HUES64 (cell line): Measurements from ENCODE around the gene COMMD6.
A peak's percentile ranks its signal among the peaks of the same experiment; 100 is the strongest.
"Not testable (repeated sequence)": the region's sequence is repeated elsewhere in the genome, so short reads cannot be mapped to it uniquely, and the experiment has no call there.

Experiments
- H3K27ac ChIP-seq: 2 replicates; pipeline ENCODE4 v1.7.0; 2013; ENCODE audit warnings: low read depth, low read length, inconsistent platforms
- H3K27me3 ChIP-seq: 2 replicates; pipeline ENCODE4 v1.6.1; 2013; ENCODE audit warnings: mild to moderate bottlenecking, low read length; ENCODE audit not compliant: insufficient read depth
- H3K36me3 ChIP-seq: 2 replicates; pipeline ENCODE4 v1.6.1; 2013; ENCODE audit warnings: mild to moderate bottlenecking, low read length; ENCODE audit not compliant: insufficient read depth
- H3K4me1 ChIP-seq: 2 replicates; pipeline ENCODE4 v1.6.1; 2013; ENCODE audit warnings: mild to moderate bottlenecking, low read length, moderate library complexity; ENCODE audit not compliant: insufficient read depth
- H3K4me3 ChIP-seq: 2 replicates; pipeline ENCODE4 v1.5.1; 2013; ENCODE audit warnings: mild to moderate bottlenecking, low read length, moderate library complexity
- H3K9ac ChIP-seq: 2 replicates; pipeline ENCODE4 v1.6.1; 2013; ENCODE audit warnings: mild to moderate bottlenecking, low read depth, low read length
- H3K9me3 ChIP-seq: 2 replicates; pipeline ENCODE4 v1.6.1; 2013; ENCODE audit warnings: low read depth, low read length; ENCODE audit not compliant: insufficient read depth
- WGBS: fragments of 150-250, 120-280 bp; methylation state at CpG from one replicate; pipeline ENCODE4 v1.1.7; 2013; ENCODE audit warnings: missing lambda C conversion rate; 5-methylcytosine and 5-hydroxymethylcytosine counted together

COMMD6 gene

DNA sequence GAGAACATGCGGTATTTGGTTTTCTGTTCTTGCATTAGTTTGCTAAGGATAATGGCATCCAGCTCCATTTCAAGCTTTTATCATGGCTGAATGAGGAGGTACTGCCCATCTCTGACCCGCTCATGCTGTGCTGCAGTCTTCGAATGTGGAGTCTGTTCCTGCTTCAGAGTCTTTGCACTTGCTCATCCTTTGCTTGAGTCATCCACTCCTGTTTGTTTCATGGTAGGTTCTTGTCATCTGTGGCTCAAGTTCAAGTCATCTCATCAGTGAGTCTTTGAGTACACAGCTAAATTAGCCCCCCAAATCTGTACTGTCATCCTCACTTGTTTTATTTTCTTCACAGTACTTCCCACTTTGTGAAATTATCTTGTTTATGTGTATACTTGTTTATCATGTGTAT, 17.3 kb upstream of the COMMD6 start:
- H3K9me3 ChIP-seq = no peaks in the 10 kb centered on the region
- H3K4me3 ChIP-seq = no peak overlapping the region
- no peak overlapping the region for H3K27ac ChIP-seq
- H3K4me1 ChIP-seq = no peaks in the 10 kb centered on the region
- over 99% methylated on average over 3 of the region's 3 CpGs for WGBS
- no peaks in the 10 kb centered on the region for H3K27me3 ChIP-seq
- peaks cover 23% of the 10 kb centered on the region for H3K36me3 ChIP-seq
- H3K9ac ChIP-seq = no peak overlapping the region

GRCh38 chr13:75554464-75554863, 16.8 kb upstream of the COMMD6 start:
- Histone ChIP-seq H3K9me3 (no peaks in the 10 kb centered on the region), H3K4me1 (no peaks in the 10 kb centered on the region), H3K27me3 (no peaks in the 10 kb centered on the region), H3K9ac (no peak overlapping the region), H3K36me3 (peaks cover 23% of the 10 kb centered on the region), H3K4me3 (no peak overlapping the region), H3K27ac (no peak overlapping the region)
- 96% methylated on average over 1 of the region's 1 CpG for WGBS

DNA sequence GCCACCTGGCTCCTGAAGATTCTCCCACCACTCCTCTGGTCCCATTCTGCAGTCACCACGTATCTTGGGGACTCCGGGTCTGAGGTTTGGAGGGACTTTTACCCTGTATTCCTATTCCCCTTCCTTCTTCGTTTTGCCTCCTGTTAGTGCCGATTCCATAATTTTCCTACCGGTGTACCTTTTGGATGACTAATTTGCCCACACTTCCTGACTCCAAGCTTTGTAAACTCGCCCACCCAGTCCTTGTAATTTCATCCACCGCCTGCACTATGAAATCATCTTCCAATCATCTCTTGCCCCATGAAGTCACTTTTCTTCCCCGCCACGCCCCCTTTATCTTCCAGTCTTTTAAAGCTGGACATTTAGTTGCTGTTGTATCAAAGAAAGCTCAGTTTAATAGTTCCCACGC, 12.5 kb upstream of the COMMD6 start:
- H3K9me3 ChIP-seq = no peaks in the 10 kb centered on the region
- H3K27ac ChIP-seq = no peak overlapping the region
- H3K4me3 ChIP-seq = peak overlapping the region; percentile 97
- H3K9ac ChIP-seq = peak overlapping the region; percentile 99
- H3K36me3 ChIP-seq = peaks cover 17% of the 10 kb centered on the region
- 0 out of 2 replicates have a peak, but pooled peaks cover 3% of the 10 kb centered on the region for H3K27me3 ChIP-seq
- 5% methylated on average over 10 of the region's 10 CpGs for WGBS
- H3K4me1 ChIP-seq = peaks cover 6% of the 10 kb centered on the region; the same call in 1 of the 2 replicates

DNA sequence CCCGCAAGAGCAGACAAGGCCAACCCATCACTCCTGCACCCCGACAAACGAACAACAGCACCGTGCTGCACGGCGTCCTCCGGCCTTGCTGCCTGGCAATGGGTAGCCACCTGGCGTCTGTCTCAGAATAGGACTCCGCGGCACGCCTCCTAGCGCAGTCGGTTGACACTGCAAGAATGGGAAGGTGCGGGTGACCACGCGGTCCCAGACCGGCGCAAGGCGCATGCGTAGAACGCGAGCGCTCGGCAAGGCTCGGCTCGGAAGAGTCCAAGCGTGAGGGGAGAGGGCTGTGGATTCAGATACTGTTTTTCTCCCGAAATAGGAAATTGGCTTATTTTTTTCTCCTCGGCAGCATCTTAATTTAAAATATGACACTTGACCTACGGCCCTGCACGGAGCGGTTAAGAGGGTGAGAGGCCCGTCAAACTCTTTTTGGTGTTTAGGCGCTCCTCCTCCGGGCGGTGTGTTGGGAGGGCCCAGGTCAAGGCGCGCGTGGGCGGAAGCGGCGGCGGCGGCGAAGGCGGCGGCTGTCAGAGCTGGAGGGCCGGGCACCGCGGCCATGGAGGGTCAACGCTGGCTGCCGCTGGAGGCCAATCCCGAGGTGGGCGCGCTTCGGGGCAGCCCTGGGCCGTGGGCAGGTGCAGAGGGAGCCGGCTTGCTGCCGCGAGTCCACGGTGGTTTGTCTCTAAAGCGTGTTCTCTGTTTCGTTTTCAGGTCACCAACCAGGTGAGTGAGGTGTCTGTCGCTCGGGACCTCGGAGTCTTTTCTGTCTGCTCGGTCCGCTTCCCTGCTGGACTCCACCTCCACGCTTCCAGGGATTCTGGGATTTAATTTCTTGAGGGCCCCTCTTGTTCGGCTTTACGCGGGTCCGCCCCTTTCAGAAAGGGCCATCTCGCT, 11.9 kb upstream of the COMMD6 start, which contains the start of gene UCHL3:
TSS of gene UCHL3 (plus strand) at position 530 of the 897 bp plus-strand sequence. CDS start at position 560, 30 bp downstream.
- Histone ChIP-seq H3K4me1 (peaks cover 6% of the 10 kb centered on the region; the same call in 1 of the 2 replicates), H3K9me3 (no peaks in the 10 kb centered on the region), H3K27ac (peak within 1 kb of the TSS; percentile 93), H3K36me3 (peaks cover 11% of the 10 kb centered on the region; the same call in 1 of the 2 replicates), H3K27me3 (0 out of 2 replicates have a peak, but pooled peaks cover 3% of the 10 kb centered on the region), H3K4me3 (peak within 1 kb of the TSS; percentile 97), H3K9ac (peak within 1 kb of the TSS; percentile 99)
- under 1% methylated on average over 74 of the region's 74 CpGs for WGBS

DNA sequence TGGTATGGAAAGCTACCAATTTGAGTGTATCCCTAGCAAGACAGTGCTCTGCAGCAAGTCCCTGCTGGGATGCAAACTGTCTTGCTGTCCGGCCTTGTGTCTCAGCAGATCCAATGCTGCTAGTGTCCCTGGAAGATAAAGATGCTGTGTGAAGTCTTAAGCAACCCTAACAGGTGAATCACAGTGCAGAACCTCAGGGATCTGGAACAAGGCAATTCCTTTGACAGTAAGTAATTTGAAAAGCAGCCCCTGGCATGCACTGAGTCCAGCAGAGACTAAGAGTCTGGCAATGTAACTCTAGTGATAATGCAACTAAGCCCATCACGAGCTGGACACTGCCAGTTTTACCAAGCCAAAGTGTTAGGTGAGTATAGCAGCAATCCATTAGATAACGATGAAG, 10.3 kb upstream of the COMMD6 start:
- Histone ChIP-seq H3K36me3 (no peaks in the 10 kb centered on the region), H3K4me1 (peaks cover 6% of the 10 kb centered on the region; the same call in 1 of the 2 replicates), H3K27ac (no peak overlapping the region), H3K9ac (no peak overlapping the region), H3K9me3 (no peaks in the 10 kb centered on the region), H3K27me3 (0 out of 2 replicates have a peak, but pooled peaks cover 3% of the 10 kb centered on the region), H3K4me3 (no peak overlapping the region)
- WGBS = 92% methylated on average over 3 of the region's 3 CpGs

DNA sequence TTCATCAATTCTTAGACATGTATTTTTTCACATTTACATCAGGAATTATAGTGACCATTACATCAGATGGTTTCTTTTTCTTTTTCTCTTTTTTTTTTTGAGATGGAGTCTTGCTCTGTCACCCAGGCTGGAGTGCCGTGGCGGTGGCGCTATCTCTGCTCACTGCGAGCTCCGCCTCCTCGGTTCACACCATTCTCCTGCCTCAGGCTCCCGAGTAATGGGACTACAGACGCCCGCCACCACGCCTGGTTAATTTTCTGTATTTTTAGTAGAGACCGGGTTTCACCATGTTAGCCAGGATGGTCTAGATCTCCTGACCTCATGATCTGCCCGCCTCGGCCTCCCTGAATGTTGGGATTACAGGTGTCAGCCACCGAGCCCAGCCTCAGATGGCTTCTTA, 7.7 kb upstream of the COMMD6 start:
- H3K9ac ChIP-seq, H3K27me3 ChIP-seq, H3K9me3 ChIP-seq, H3K36me3 ChIP-seq, H3K4me3 ChIP-seq, H3K4me1 ChIP-seq, H3K27ac ChIP-seq: not testable (repeated sequence)
- 87% methylated on average over 14 of the region's 14 CpGs for WGBS

- H3K27ac ChIP-seq = no peak overlapping the region
- 0 out of 2 replicates have a peak, but pooled peaks cover 3% of the 10 kb centered on the region for H3K27me3 ChIP-seq
- no peak overlapping the region for H3K9ac ChIP-seq
- no peaks in the 10 kb centered on the region for H3K9me3 ChIP-seq
- no peak overlapping the region for H3K4me3 ChIP-seq
- no peaks in the 10 kb centered on the region for H3K36me3 ChIP-seq
- WGBS = 90% methylated on average over 9 of the region's 10 CpGs
- H3K4me1 ChIP-seq = peaks cover 6% of the 10 kb centered on the region; the same call in 1 of the 2 replicates
These were observed 7.2 kb upstream of the COMMD6 start for GRCh38 chr13:75544681-75545330.

DNA sequence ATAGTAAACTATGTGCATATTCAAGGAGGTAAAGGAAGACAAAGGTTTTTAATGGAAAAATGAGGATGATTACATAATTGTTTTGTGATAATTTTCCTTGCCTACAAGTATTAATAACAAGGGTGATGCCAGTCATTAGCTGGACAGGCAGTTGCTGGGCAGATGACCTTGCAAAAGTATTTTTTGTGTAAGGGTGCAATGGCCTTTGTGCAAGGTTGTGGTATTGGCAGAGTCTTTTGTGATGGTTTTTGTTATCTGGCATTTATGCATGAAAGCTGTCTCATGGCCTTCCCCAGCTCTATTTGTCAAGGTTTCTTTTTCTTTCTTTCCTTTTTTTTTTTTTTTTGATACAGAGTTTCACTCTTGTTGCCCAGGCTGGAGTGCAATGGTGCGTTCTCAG, 4.3 kb upstream of the COMMD6 start:
- H3K27ac ChIP-seq = no peak overlapping the region
- no peak overlapping the region for H3K9ac ChIP-seq
- H3K4me1 ChIP-seq = peaks cover under 1% of the 10 kb centered on the region; the same call in 1 of the 2 replicates
- 96% methylated on average over 1 of the region's 1 CpG for WGBS
- no peaks in the 10 kb centered on the region for H3K27me3 ChIP-seq
- H3K9me3 ChIP-seq = peaks cover 3% of the 10 kb centered on the region; the same call in 1 of the 2 replicates
- no peak overlapping the region for H3K4me3 ChIP-seq
- no peaks in the 10 kb centered on the region for H3K36me3 ChIP-seq

DNA sequence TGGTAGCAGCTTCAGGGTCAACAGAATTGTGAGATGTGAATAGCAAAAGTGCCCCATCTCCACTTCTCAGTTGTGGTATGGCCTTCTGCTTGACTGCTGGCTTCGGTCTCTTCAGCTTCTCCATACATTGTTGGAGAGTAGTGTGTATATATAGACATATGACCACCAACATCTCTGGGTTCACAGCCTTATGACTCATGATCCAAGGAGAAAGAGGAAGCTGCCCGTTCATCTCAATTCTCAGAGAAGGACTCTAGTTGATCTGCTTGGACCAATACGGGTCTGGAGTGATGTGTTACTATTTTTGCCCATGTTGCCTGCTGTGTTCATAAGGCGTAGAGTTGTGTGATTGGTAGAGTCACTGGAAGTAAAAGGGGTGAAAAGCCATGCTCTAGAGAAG, 3.6 kb upstream of the COMMD6 start:
- no peaks in the 10 kb centered on the region for H3K27me3 ChIP-seq
- H3K27ac ChIP-seq = no peak overlapping the region
- H3K9ac ChIP-seq = no peak overlapping the region
- H3K9me3 ChIP-seq = peaks cover 3% of the 10 kb centered on the region; the same call in 1 of the 2 replicates
- peaks cover 2% of the 10 kb centered on the region; the same call in 1 of the 2 replicates for H3K36me3 ChIP-seq
- no peak overlapping the region for H3K4me3 ChIP-seq
- 90% methylated on average over 3 of the region's 4 CpGs for WGBS
- peaks cover 8% of the 10 kb centered on the region for H3K4me1 ChIP-seq

DNA sequence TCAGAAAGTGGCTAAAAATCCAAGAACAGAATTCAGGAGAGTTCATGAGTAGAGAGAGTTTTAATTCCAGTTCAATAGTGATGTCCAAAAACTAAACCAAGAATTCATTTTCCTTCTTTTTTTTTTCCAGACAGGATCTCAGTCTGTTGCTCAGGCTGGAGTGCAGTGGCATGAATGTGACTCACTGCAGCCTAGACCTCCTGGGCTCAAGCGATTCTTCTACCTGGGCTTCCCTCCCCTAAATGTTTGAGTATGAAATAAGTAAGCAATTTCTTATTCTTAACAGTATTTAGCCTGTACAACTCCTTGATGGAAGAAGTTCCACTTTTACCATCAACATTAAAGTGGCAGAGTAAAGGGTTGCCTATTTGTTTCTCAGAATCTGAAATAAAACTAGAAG, 3.8 kb downstream of the COMMD6 start:
- 100% methylated on average over 1 of the region's 1 CpG for WGBS
- Histone ChIP-seq H3K4me3 (no peak overlapping the region), H3K4me1 (peaks cover 10% of the 10 kb centered on the region), H3K9me3 (peaks cover 1% of the 10 kb centered on the region; the same call in 1 of the 2 replicates), H3K9ac (no peak overlapping the region), H3K27me3 (no peaks in the 10 kb centered on the region), H3K27ac (no peak overlapping the region), H3K36me3 (peaks cover 50% of the 10 kb centered on the region)

DNA sequence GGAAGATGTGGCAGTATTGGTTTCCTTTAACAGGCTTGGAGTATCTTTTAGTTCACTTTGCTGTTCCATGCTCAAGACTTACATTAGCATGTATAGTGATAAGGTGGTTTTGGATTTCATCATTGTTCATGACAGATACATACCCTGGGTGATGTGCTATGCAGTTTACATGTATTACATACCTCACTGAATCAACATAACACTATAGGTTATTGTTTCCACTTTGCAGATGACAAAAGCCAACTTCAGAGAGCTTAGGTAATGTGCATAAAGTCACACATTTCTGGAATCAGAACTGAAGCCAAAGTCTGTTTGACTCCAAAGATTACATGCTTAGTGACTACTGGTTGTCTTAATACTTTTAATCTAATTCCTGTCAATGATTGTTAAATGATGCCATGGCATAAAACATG, 7.1 kb downstream of the COMMD6 start:
- Histone ChIP-seq H3K36me3 (peaks cover 70% of the 10 kb centered on the region), H3K9ac (no peak overlapping the region), H3K27me3 (no peaks in the 10 kb centered on the region), H3K4me3 (no peak overlapping the region), H3K27ac (no peak overlapping the region), H3K4me1 (no peaks in the 10 kb centered on the region), H3K9me3 (no peaks in the 10 kb centered on the region)
